Loucy (cell line): ENCODE data around the gene KRTAP1-5.
"Not testable (repeated sequence)": the region's sequence is repeated elsewhere in the genome, so short reads cannot be mapped to it uniquely, and the experiment has no call there.

ENCODE experiments used
- EZH2phosphoT487 ChIP-seq: fragments of 200-600 bp; IDR thresholded peaks from 2 replicates; pipeline ENCODE4 v1.6.1; 2018; ENCODE audit warnings: antibody characterized with exemption, mild to moderate bottlenecking, moderate library complexity, borderline replicate concordance
- TF ChIP-seq, protein P1 (sequence below): fragments of 200-600 bp; sonication (generic); conservative IDR thresholded peaks from 2 replicates; pipeline ENCODE4 v1.5.1; 2014; ENCODE audit warnings: mild to moderate bottlenecking, antibody characterized with exemption, low read length

DNA sequence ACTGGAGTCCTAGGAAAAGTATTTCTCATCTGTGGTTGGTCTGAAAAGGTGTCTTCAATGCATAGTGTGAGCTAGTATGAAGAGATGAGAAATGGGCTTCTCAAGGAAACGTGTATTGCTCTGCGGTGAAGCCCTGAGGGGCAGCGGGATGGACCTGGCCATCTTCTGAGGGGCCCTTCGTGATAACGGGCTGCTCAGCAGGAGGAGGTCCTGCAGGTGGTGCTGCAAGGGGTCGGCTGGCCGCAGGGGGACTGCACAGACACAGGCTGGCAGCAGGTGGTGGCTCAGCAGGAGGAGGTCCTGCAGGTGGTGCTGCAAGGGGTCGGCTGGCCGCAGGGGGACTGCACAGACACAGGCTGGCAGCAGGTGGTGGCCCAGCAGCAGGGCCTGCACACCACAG, 27.5 kb upstream of the KRTAP1-5 start:
- TF ChIP-seq, protein P1, sequence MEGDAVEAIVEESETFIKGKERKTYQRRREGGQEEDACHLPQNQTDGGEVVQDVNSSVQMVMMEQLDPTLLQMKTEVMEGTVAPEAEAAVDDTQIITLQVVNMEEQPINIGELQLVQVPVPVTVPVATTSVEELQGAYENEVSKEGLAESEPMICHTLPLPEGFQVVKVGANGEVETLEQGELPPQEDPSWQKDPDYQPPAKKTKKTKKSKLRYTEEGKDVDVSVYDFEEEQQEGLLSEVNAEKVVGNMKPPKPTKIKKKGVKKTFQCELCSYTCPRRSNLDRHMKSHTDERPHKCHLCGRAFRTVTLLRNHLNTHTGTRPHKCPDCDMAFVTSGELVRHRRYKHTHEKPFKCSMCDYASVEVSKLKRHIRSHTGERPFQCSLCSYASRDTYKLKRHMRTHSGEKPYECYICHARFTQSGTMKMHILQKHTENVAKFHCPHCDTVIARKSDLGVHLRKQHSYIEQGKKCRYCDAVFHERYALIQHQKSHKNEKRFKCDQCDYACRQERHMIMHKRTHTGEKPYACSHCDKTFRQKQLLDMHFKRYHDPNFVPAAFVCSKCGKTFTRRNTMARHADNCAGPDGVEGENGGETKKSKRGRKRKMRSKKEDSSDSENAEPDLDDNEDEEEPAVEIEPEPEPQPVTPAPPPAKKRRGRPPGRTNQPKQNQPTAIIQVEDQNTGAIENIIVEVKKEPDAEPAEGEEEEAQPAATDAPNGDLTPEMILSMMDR: not testable (repeated sequence)
- not testable (repeated sequence) for TF ChIP-seq EZH2phosphoT487
